Smooth muscle cell (in vitro differentiated cells): Measurements from ENCODE around the gene RAB1A. TPM values are rescaled to one million over a fixed set of nuclear protein-coding genes. Genes with fewer than 3 reads are reported as not detected.

Experiments
- DNase-seq: peaks from one replicate; lab custom pipeline; 2025; ENCODE audit not compliant: unreplicated experiment; lab: John Stamatoyannopoulos, UW
- H2AFZ ChIP-seq: fragments of 200-600 bp; sonication (generic); 2 replicates; pipeline ENCODE4 v1.6.0; 2016; ENCODE audit warnings: antibody characterized with exemption, low read depth, mild to moderate bottlenecking
- H3F3A ChIP-seq: fragments of 200-600 bp; sonication (generic); 2 replicates; pipeline ENCODE4 v1.6.0; 2017; ENCODE audit warnings: antibody characterized with exemption, low read depth
- H3K27ac ChIP-seq: fragments of 200-600 bp; sonication (generic); 2 replicates; pipeline ENCODE4 v1.5.1; 2016; ENCODE audit warnings: low read depth, mild to moderate bottlenecking
- H3K27me3 ChIP-seq: fragments of 200-600 bp; sonication (generic); 2 replicates; pipeline ENCODE4 v1.6.1; 2016; ENCODE audit warnings: low read depth, mild to moderate bottlenecking
- H3K36me3 ChIP-seq: fragments of 200-600 bp; sonication (generic); 2 replicates; pipeline ENCODE4 v1.5.1; 2016; ENCODE audit warnings: low read depth
- H3K4me1 ChIP-seq: fragments of 200-600 bp; sonication (generic); 2 replicates; pipeline ENCODE4 v1.5.1; 2016; ENCODE audit warnings: low read depth
- H3K4me2 ChIP-seq: fragments of 200-600 bp; sonication (generic); 2 replicates; pipeline ENCODE4 v1.6.0; 2016; ENCODE audit warnings: mild to moderate bottlenecking
- H3K4me3 ChIP-seq: fragments of 200-600 bp; sonication (generic); 2 replicates; pipeline ENCODE4 v1.5.1; 2016; ENCODE audit warnings: mild to moderate bottlenecking
- H3K79me2 ChIP-seq: fragments of 200-600 bp; sonication (generic); 2 replicates; pipeline ENCODE4 v1.6.0; 2016; ENCODE audit warnings: low read depth, mild to moderate bottlenecking
- H3K9ac ChIP-seq: fragments of 200-600 bp; sonication (generic); 2 replicates; pipeline ENCODE4 v1.6.0; 2016; ENCODE audit warnings: low read depth
- H3K9me3 ChIP-seq: fragments of 200-600 bp; sonication (generic); replicated peaks from 2 replicates; pipeline ENCODE4 v1.5.1; 2016; ENCODE audit warnings: low read depth
- H4K20me1 ChIP-seq: fragments of 200-600 bp; sonication (generic); 2 replicates; pipeline ENCODE4 v1.6.0; 2016; ENCODE audit warnings: low read depth
- CTCF ChIP-seq: fragments of 200-600 bp; sonication (generic); IDR thresholded peaks from 2 replicates; pipeline ENCODE4 v1.5.1; 2017; ENCODE audit warnings: borderline replicate concordance, mild to moderate bottlenecking, antibody characterized with exemption; ENCODE audit not compliant: insufficient read depth, poor library complexity, severe bottlenecking
- WGBS: methylation state at CpG from one replicate; pipeline ENCODE4 v1.1.7; 2016; ENCODE audit warnings: low lambda C conversion rate; 5-methylcytosine and 5-hydroxymethylcytosine counted together
- polyA plus RNA-seq: library from polyadenylated mRNA; unstranded; fragments of >200 nt; fragmentation: Nextera tagmentation; extraction: Ambion mirVana; gene quantifications from 2 replicates; pipeline ENCODE4 v1.2.1, GENCODE V29; 2016
- total RNA-seq: library from RNA; depleted of rRNA; stranded (reverse); fragments of >200 nt; gene quantifications from 2 replicates; pipeline ENCODE4 v1.2.3, GENCODE V29; 2014

RAB1A gene
- total and polyA plus RNA-seq, 2 experiments from 2014 or later = 250 to 361 TPM

- Histone ChIP-seq H3K79me2 (peaks cover 12% of the 10 kb centered on the region), H3K36me3 (no peaks in the 10 kb centered on the region), H3K4me1 (peaks cover under 1% of the 10 kb centered on the region), H3K27me3 (no peaks in the 10 kb centered on the region), H3K27ac (peak overlapping the region; percentile 60), H2AFZ (no peak overlapping the region), H4K20me1 (peaks cover 69% of the 10 kb centered on the region), H3K4me2 (peak overlapping the region; percentile 9), H3K9me3 (no peaks in the 10 kb centered on the region), H3K4me3 (no peak overlapping the region), H3F3A (peaks cover 17% of the 10 kb centered on the region), H3K9ac (no peak overlapping the region)
- DNase-seq = no peak
- WGBS = 96% methylated on average over 6 of the region's 6 CpGs
- no peak for TF ChIP-seq CTCF
Measured at GRCh38 chr2:65070856-65071255, 59.0 kb downstream of the RAB1A start.

GRCh38 chr2:65070172-65070830, 59.6 kb downstream of the RAB1A start:
- H2AFZ ChIP-seq = no peak overlapping the region
- no peaks in the 10 kb centered on the region for H3K36me3 ChIP-seq
- peaks cover 69% of the 10 kb centered on the region for H4K20me1 ChIP-seq
- no peak overlapping the region for H3K9ac ChIP-seq
- H3K4me3 ChIP-seq = no peak overlapping the region
- no peaks in the 10 kb centered on the region for H3K9me3 ChIP-seq
- DNase-seq = no peak
- H3K4me1 ChIP-seq = peaks cover 6% of the 10 kb centered on the region
- 47% methylated on average over 8 of the region's 8 CpGs for WGBS
- H3F3A ChIP-seq = peaks cover 17% of the 10 kb centered on the region
- peaks cover 12% of the 10 kb centered on the region for H3K79me2 ChIP-seq
- peak; percentile 5 for TF ChIP-seq CTCF
- no peaks in the 10 kb centered on the region for H3K27me3 ChIP-seq
- peak overlapping the region; percentile 60 for H3K27ac ChIP-seq
- H3K4me2 ChIP-seq = peak overlapping the region; percentile 9

GRCh38 chr2:65069439-65069824, 60.5 kb downstream of the RAB1A start:
- Histone ChIP-seq H3K79me2 (peaks cover 12% of the 10 kb centered on the region), H3K4me2 (no peak overlapping the region), H3K9me3 (no peaks in the 10 kb centered on the region), H3K4me3 (no peak overlapping the region), H2AFZ (no peak overlapping the region), H3K4me1 (peaks cover 11% of the 10 kb centered on the region), H3K27ac (peak overlapping the region; percentile 53), H4K20me1 (peaks cover 69% of the 10 kb centered on the region), H3K27me3 (no peaks in the 10 kb centered on the region), H3K36me3 (no peaks in the 10 kb centered on the region), H3K9ac (no peak overlapping the region), H3F3A (peaks cover 22% of the 10 kb centered on the region)
- no peak for DNase-seq
- WGBS = 90% methylated on average over 6 of the region's 6 CpGs
- no peak for TF ChIP-seq CTCF
